Neural progenitor cell (in vitro differentiated cells): ENCODE measurements around the gene PRKAG1. TPM values are rescaled to one million over a fixed set of nuclear protein-coding genes. Genes with fewer than 3 reads are reported as not detected.

Experiments
- DNase-seq: peaks from one replicate; pipeline ENCODE4 v3.0.0-alpha.2; 2016; ENCODE audit warnings: low spot score
- H2AFZ ChIP-seq: fragments of 200-600 bp; sonication (generic); replicated peaks from 2 replicates; pipeline ENCODE4 v1.6.1; 2016; ENCODE audit warnings: antibody characterized with exemption
- H3F3A ChIP-seq: fragments of 200-600 bp; sonication (generic); 2 replicates; pipeline ENCODE4 v1.6.1; 2016; ENCODE audit warnings: antibody characterized with exemption, low read depth
- H3K27ac ChIP-seq: fragments of 200-600 bp; sonication (generic); 2 replicates; pipeline ENCODE4 v1.5.1; 2016; ENCODE audit warnings: mild to moderate bottlenecking
- H3K27me3 ChIP-seq: fragments of 200-600 bp; sonication (generic); 2 replicates; pipeline ENCODE4 v1.6.1; 2016; ENCODE audit warnings: mild to moderate bottlenecking, moderate library complexity
- H3K36me3 ChIP-seq: fragments of 200-600 bp; sonication (generic); 2 replicates; pipeline ENCODE4 v1.5.1; 2016
- H3K4me1 ChIP-seq: fragments of 200-600 bp; sonication (generic); 2 replicates; pipeline ENCODE4 v1.6.1; 2016; ENCODE audit warnings: mixed run types
- H3K4me2 ChIP-seq: fragments of 200-600 bp; sonication (generic); 2 replicates; pipeline ENCODE4 v1.6.1; 2016
- H3K4me3 ChIP-seq: fragments of 200-600 bp; sonication (generic); 2 replicates; pipeline ENCODE4 v1.5.1; 2016
- H3K79me2 ChIP-seq: fragments of 200-600 bp; sonication (generic); 2 replicates; pipeline ENCODE4 v1.6.1; 2016; ENCODE audit warnings: low read depth
- H3K9ac ChIP-seq: fragments of 200-600 bp; sonication (generic); 2 replicates; pipeline ENCODE4 v1.6.1; 2016
- H3K9me3 ChIP-seq: fragments of 200-600 bp; sonication (generic); 2 replicates; pipeline ENCODE4 v1.5.1; 2016; ENCODE audit warnings: low read depth
- H4K20me1 ChIP-seq: fragments of 200-600 bp; sonication (generic); 2 replicates; pipeline ENCODE4 v1.6.1; 2016; ENCODE audit warnings: low read depth
- H3K27ac Mint-ChIP-seq: 3 replicates; pipeline ENCODE4 v1.8.0; 2021; ENCODE audit warnings: mixed read lengths
- H3K27me3 Mint-ChIP-seq: 2 replicates; pipeline ENCODE4 v1.8.0; 2022; ENCODE audit warnings: low read depth, mild to moderate bottlenecking, inconsistent platforms, moderate library complexity, mixed read lengths; ENCODE audit not compliant: insufficient read depth
- H3K36me3 Mint-ChIP-seq: 3 replicates; pipeline ENCODE4 v1.8.0; 2021; ENCODE audit warnings: mixed read lengths
- H3K4me1 Mint-ChIP-seq: 3 replicates; pipeline ENCODE4 v1.8.0; 2021; ENCODE audit warnings: mixed read lengths
- H3K4me3 Mint-ChIP-seq: 3 replicates; pipeline ENCODE4 v1.8.0; 2021; ENCODE audit warnings: mild to moderate bottlenecking, moderate library complexity, mixed read lengths
- H3K9me3 Mint-ChIP-seq: 3 replicates; pipeline ENCODE4 v1.8.0; 2020; ENCODE audit warnings: mixed read lengths
- EZH2 ChIP-seq: fragments of 200-600 bp; sonication (generic); IDR thresholded peaks from 2 replicates; pipeline ENCODE4 v1.6.1; 2017; ENCODE audit warnings: antibody characterized with exemption, mild to moderate bottlenecking, moderate library complexity
- EZH2phosphoT487 ChIP-seq: fragments of 200-600 bp; sonication (generic); IDR thresholded peaks from 2 replicates; pipeline ENCODE4 v1.6.1; 2017; ENCODE audit warnings: antibody characterized with exemption
- total RNA-seq: library from RNA; depleted of rRNA; stranded (reverse); fragments of >200 nt; gene quantifications from 2 replicates; pipeline ENCODE4 v1.2.3, GENCODE V29; 2015; ENCODE audit warnings: low replicate concordance
- TF ChIP-seq, protein P1 (sequence below): fragments of 200-600 bp; sonication (generic); IDR thresholded peaks from 2 replicates; pipeline ENCODE4 v1.5.1; 2017; ENCODE audit warnings: antibody characterized with exemption, mild to moderate bottlenecking

Gene PRKAG1
- total RNA-seq, 1 donor from 2014 or later: 41.8 TPM

DNA sequence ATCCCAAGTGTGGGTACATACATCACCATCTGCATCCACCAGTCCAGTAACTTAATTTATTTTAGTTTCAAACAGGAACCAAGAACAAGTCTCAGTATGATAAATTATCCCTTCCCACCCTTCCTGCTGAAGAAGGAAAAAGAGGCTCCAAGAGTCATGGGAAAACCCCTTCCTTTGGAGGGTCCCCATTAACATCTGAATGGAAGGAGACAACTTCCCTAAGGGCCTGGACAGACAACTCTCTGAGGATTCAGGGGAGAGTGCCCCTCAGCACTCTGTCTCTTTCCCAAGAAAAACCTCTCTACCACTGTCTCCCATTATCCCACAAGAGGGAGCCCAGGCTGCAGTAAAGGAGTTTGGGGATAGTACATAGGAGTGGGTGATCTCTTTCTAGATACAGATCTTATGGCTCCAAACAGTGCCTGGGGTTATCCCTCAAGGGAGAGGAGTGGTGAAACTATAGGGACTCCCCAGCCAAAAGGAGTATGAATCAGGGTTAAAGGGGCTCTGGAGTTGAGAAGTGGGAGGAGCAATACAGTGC, 53.2 kb downstream of the PRKAG1 start:
- no peaks in the 10 kb centered on the region for H3K36me3 ChIP-seq
- H3K27me3 Mint-ChIP-seq: peaks cover 45% of the 10 kb centered on the region
- no peak overlapping the region for H2AFZ ChIP-seq
- peak; percentile 41 for DNase-seq
- H4K20me1 ChIP-seq: peaks cover 5% of the 10 kb centered on the region
- H3K27ac ChIP-seq: no peak overlapping the region
- no peak overlapping the region for H3K4me3 ChIP-seq
- H3K79me2 ChIP-seq: no peaks in the 10 kb centered on the region
- H3K4me1 ChIP-seq: peaks cover 22% of the 10 kb centered on the region
- H3K27ac Mint-ChIP-seq: no peak overlapping the region
- H3K4me3 Mint-ChIP-seq: no peak overlapping the region
- H3K4me1 Mint-ChIP-seq: peaks cover 15% of the 10 kb centered on the region
- H3K9ac ChIP-seq: no peak overlapping the region
- TF ChIP-seq EZH2phosphoT487: no peak
- no peak for TF ChIP-seq EZH2
- TF ChIP-seq, protein P1, sequence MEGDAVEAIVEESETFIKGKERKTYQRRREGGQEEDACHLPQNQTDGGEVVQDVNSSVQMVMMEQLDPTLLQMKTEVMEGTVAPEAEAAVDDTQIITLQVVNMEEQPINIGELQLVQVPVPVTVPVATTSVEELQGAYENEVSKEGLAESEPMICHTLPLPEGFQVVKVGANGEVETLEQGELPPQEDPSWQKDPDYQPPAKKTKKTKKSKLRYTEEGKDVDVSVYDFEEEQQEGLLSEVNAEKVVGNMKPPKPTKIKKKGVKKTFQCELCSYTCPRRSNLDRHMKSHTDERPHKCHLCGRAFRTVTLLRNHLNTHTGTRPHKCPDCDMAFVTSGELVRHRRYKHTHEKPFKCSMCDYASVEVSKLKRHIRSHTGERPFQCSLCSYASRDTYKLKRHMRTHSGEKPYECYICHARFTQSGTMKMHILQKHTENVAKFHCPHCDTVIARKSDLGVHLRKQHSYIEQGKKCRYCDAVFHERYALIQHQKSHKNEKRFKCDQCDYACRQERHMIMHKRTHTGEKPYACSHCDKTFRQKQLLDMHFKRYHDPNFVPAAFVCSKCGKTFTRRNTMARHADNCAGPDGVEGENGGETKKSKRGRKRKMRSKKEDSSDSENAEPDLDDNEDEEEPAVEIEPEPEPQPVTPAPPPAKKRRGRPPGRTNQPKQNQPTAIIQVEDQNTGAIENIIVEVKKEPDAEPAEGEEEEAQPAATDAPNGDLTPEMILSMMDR: peak; percentile 41
- peaks cover 36% of the 10 kb centered on the region for H3K27me3 ChIP-seq
- H3F3A ChIP-seq: peaks cover 23% of the 10 kb centered on the region
- no peaks in the 10 kb centered on the region for H3K9me3 Mint-ChIP-seq
- H3K4me2 ChIP-seq: no peak overlapping the region
- H3K9me3 ChIP-seq: no peaks in the 10 kb centered on the region
- H3K36me3 Mint-ChIP-seq: no peaks in the 10 kb centered on the region

DNA sequence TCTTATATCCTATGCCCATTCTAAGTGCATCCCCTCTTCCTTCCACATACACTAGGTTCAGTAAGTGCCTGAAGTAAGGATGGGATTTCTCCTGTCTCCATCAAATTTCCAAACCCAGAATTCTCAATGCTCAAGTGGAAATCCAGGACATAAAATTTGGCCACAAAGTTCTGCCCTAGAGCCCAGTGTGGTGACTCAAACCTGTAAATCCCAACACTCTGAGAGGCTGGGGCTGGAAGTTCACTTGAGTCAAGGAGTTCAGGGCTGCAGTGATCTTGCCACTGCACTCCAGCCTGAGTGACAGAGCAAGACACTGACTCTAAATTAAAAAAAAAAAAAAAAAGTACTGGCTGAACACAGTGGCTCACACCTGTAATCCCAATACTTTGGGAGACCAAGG, 56.8 kb downstream of the PRKAG1 start:
- Mint-ChIP-seq H3K4me3 (no peak overlapping the region), H3K27ac (no peak overlapping the region), H3K9me3 (no peaks in the 10 kb centered on the region), H3K36me3 (no peaks in the 10 kb centered on the region), H3K4me1 (peaks cover 13% of the 10 kb centered on the region), H3K27me3 (peaks cover 22% of the 10 kb centered on the region)
- peaks cover 4% of the 10 kb centered on the region for H3K79me2 ChIP-seq
- DNase-seq: no peak
- no peaks in the 10 kb centered on the region for H3K9me3 ChIP-seq
- H2AFZ ChIP-seq: no peak overlapping the region
- no peak overlapping the region for H3K9ac ChIP-seq
- no peak overlapping the region for H3K4me2 ChIP-seq
- TF ChIP-seq, protein P1: no peak
- TF ChIP-seq EZH2 (no peak), EZH2phosphoT487 (no peak)
- no peaks in the 10 kb centered on the region for H3K36me3 ChIP-seq
- no peak overlapping the region for H3K27ac ChIP-seq
- H3F3A ChIP-seq: peaks cover 21% of the 10 kb centered on the region
- H4K20me1 ChIP-seq: no peaks in the 10 kb centered on the region
- H3K4me1 ChIP-seq: peaks cover 5% of the 10 kb centered on the region
- H3K27me3 ChIP-seq: peaks cover 6% of the 10 kb centered on the region
- no peak overlapping the region for H3K4me3 ChIP-seq

DNA sequence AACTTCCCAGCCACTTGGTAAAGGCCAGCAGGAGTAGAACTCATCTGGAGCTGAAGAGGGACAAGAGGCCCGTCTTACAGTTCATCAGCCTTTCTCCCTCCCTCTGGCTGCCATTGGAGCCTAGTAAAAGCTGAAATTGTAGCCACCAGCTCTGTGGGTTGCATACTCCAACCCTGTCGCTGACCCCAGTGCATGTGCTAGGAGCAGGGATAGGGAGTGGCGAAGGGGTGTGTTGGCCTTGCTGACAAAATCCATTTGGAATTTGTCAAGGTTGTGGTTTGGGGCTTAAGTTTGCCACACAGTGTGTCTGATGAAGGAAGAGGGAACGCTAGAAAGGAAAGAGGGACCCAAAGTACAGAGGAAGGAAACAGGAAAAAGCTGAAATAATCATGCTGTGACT, 57.2 kb downstream of the PRKAG1 start:
- Histone ChIP-seq H3K4me3 (no peak overlapping the region), H3K9ac (no peak overlapping the region), H4K20me1 (no peaks in the 10 kb centered on the region), H3K27ac (no peak overlapping the region), H2AFZ (no peak overlapping the region), H3F3A (peaks cover 25% of the 10 kb centered on the region), H3K4me1 (peaks cover 5% of the 10 kb centered on the region), H3K27me3 (peaks cover 1% of the 10 kb centered on the region), H3K4me2 (no peak overlapping the region), H3K36me3 (no peaks in the 10 kb centered on the region), H3K9me3 (no peaks in the 10 kb centered on the region), H3K79me2 (peaks cover 6% of the 10 kb centered on the region)
- peaks cover 21% of the 10 kb centered on the region for H3K27me3 Mint-ChIP-seq
- no peak for DNase-seq
- peaks cover 14% of the 10 kb centered on the region for H3K4me1 Mint-ChIP-seq
- no peaks in the 10 kb centered on the region for H3K36me3 Mint-ChIP-seq
- H3K4me3 Mint-ChIP-seq: no peak overlapping the region
- TF ChIP-seq, protein P1: no peak
- no peak for TF ChIP-seq EZH2phosphoT487
- no peak for TF ChIP-seq EZH2
- no peak overlapping the region for H3K27ac Mint-ChIP-seq
- no peaks in the 10 kb centered on the region for H3K9me3 Mint-ChIP-seq
